Mammary epithelial cell (primary cell): ENCODE measurements around the gene ZBTB47.

Experiments
- EZH2 ChIP-seq: IDR thresholded peaks from 2 replicates; pipeline ENCODE4 v1.6.1; 2012; ENCODE audit warnings: low read length, inconsistent platforms, borderline replicate concordance
- TF ChIP-seq, protein P1 (sequence below), 2 donors: IDR thresholded peaks in 1 of 2; conservative IDR thresholded peaks in 1 of 2; 2 replicates each; pipeline ENCODE4 v1.5.1; 2011 to 2012; ENCODE audit warnings: inconsistent platforms in 2 of 2, low read length in 2 of 2, mild to moderate bottlenecking in 2 of 2, control low read depth in 1 of 2, low read depth in 1 of 2; ENCODE audit not compliant: insufficient read depth in 1 of 2; ENCODE audit errors: extremely low read depth in 1 of 2

DNA sequence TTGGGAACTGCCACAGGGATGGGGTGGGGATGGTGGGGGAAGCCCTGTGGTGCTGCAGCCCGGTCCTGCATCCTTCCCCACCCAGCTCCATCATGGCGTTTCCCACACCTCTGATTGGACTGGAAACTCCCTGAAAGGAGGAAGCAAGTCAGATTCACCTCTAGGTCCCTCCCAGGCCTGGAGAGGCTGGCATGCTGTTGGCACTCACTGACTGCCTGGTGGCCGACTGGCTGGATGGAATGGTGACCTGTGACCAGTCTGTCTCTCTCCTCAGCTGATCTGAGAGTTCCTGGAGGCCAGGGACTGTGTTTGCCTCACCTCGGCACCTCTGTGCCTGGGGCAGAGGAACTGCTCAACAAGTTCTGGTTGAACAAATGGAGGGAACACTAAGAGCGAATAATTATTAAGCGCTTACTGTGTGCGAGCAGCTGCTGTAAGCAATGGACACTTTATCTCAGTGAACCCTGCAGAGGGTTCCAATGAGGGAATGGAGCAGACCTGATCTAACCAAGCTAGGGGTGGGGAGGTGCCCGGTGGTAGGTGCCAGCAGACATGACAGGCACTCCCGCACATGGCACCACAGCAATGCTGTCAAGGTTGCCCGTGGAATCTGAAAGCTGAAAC is 52.6 kb downstream of the ZBTB47 start:
- TF ChIP-seq, protein P1, sequence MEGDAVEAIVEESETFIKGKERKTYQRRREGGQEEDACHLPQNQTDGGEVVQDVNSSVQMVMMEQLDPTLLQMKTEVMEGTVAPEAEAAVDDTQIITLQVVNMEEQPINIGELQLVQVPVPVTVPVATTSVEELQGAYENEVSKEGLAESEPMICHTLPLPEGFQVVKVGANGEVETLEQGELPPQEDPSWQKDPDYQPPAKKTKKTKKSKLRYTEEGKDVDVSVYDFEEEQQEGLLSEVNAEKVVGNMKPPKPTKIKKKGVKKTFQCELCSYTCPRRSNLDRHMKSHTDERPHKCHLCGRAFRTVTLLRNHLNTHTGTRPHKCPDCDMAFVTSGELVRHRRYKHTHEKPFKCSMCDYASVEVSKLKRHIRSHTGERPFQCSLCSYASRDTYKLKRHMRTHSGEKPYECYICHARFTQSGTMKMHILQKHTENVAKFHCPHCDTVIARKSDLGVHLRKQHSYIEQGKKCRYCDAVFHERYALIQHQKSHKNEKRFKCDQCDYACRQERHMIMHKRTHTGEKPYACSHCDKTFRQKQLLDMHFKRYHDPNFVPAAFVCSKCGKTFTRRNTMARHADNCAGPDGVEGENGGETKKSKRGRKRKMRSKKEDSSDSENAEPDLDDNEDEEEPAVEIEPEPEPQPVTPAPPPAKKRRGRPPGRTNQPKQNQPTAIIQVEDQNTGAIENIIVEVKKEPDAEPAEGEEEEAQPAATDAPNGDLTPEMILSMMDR (conservative IDR thresholded peaks at IDR 0.05 in 1 of 2, IDR thresholded peaks at IDR 0.05 in 1 of 2; ENCODE audit: extremely low read depth in 1 of 2, insufficient read depth in 1 of 2, low read depth in 1 of 2, low read length in 2 of 2): no peak
- TF ChIP-seq EZH2: no peak
